ENCODE measurements around the gene MCF2L. TPM values are rescaled to one million over a fixed set of nuclear protein-coding genes. Genes with fewer than 3 reads are reported as not detected.

Gene MCF2L
- total and polyA plus RNA-seq, 7 experiments from 2014 or later, result 0.51 to 32.6 (median 19.7) TPM

GRCh38 chr13:112958127-112958989 lies 10.7 kb upstream of the MCF2L start:
- Mint-ChIP-seq H3K36me3 (no peaks in the 10 kb centered on the region), H3K27ac (no peak overlapping the region), H3K9me3 (no peaks in the 10 kb centered on the region), H3K4me3 (no peak overlapping the region), H3K27me3 (no peaks in the 10 kb centered on the region), H3K4me1 (no peaks in the 10 kb centered on the region)
- H3K9me3 ChIP-seq (ENCODE audit: control insufficient read depth in 2 of 3, low read length in 3 of 3), result no peaks in the 10 kb centered on the region
- no peaks in the 10 kb centered on the region for H3K36me3 ChIP-seq (ENCODE audit: control insufficient read depth in 2 of 3, insufficient read depth in 3 of 3, low read length in 3 of 3)
- no peak overlapping the region for H3K4me3 ChIP-seq (ENCODE audit: low read length)
- no peak overlapping the region for H3K27ac ChIP-seq (ENCODE audit: low read depth, low read length)
- ATAC-seq (no peak), DNase-seq (no peak)
- no peaks in the 10 kb centered on the region for H3K4me1 ChIP-seq (ENCODE audit: control insufficient read depth in 2 of 2, insufficient read depth in 2 of 2, low read length in 2 of 2)
- POLR2A ChIA-PET, result no interaction called here
- intact Hi-C loops (cut with micrococcal nuclease), result no loop called here
- no peaks in the 10 kb centered on the region for H3K27me3 ChIP-seq (ENCODE audit: control insufficient read depth in 2 of 2, insufficient read depth in 2 of 2, low read length in 2 of 2)
- CTCF ChIA-PET, result interaction anchor here (0.6 kb wide), 2 partner anchors 14 to 26 kb away, joined by 3 to 4 read pairs; no protein-coding TSS in a partner anchor

GRCh38 chr13:112959206-112959605 lies 9.8 kb upstream of the MCF2L start:
- ChIA-PET CTCF (no interaction called here), POLR2A (no interaction called here)
- H3K4me3 Mint-ChIP-seq, result no peak overlapping the region
- no peak overlapping the region for H3K4me3 ChIP-seq (ENCODE audit: low read length)
- H3K36me3 Mint-ChIP-seq, result no peaks in the 10 kb centered on the region
- H3K4me1 Mint-ChIP-seq, result no peaks in the 10 kb centered on the region
- no peaks in the 10 kb centered on the region for H3K27me3 ChIP-seq (ENCODE audit: control insufficient read depth in 2 of 2, insufficient read depth in 2 of 2, low read length in 2 of 2)
- DNase-seq, result no peak
- no peaks in the 10 kb centered on the region for H3K4me1 ChIP-seq (ENCODE audit: control insufficient read depth in 2 of 2, insufficient read depth in 2 of 2, low read length in 2 of 2)
- no peaks in the 10 kb centered on the region for H3K36me3 ChIP-seq (ENCODE audit: control insufficient read depth in 2 of 3, insufficient read depth in 3 of 3, low read length in 3 of 3)
- intact Hi-C loops (cut with micrococcal nuclease), result no loop called here
- ATAC-seq, result no peak
- no peaks in the 10 kb centered on the region for H3K9me3 ChIP-seq (ENCODE audit: control insufficient read depth in 2 of 3, low read length in 3 of 3)
- no peaks in the 10 kb centered on the region for H3K27me3 Mint-ChIP-seq
- H3K27ac ChIP-seq (ENCODE audit: low read depth, low read length), result no peak overlapping the region
- no peak overlapping the region for H3K27ac Mint-ChIP-seq
- H3K9me3 Mint-ChIP-seq, result no peaks in the 10 kb centered on the region

GRCh38 chr13:112959701-112960542 lies 9.1 kb upstream of the MCF2L start:
- intact Hi-C loops (cut with micrococcal nuclease), result no loop called here
- ATAC-seq, result no peak
- Histone ChIP-seq H3K36me3 (ENCODE audit: control insufficient read depth in 2 of 3, insufficient read depth in 3 of 3, low read length in 3 of 3) (no peaks in the 10 kb centered on the region), H3K27ac (ENCODE audit: low read depth, low read length) (no peak overlapping the region), H3K4me1 (ENCODE audit: control insufficient read depth in 2 of 2, insufficient read depth in 2 of 2, low read length in 2 of 2) (no peaks in the 10 kb centered on the region), H3K9me3 (ENCODE audit: control insufficient read depth in 2 of 3, low read length in 3 of 3) (no peaks in the 10 kb centered on the region), H3K27me3 (ENCODE audit: control insufficient read depth in 2 of 2, insufficient read depth in 2 of 2, low read length in 2 of 2) (no peaks in the 10 kb centered on the region), H3K4me3 (ENCODE audit: low read length) (no peak overlapping the region)
- Mint-ChIP-seq H3K36me3 (no peaks in the 10 kb centered on the region), H3K4me3 (no peak overlapping the region), H3K9me3 (no peaks in the 10 kb centered on the region), H3K27me3 (no peaks in the 10 kb centered on the region), H3K27ac (no peak overlapping the region), H3K4me1 (no peaks in the 10 kb centered on the region)
- ChIA-PET CTCF (no interaction called here), POLR2A (interaction anchor here (1.4 kb wide), 1 partner anchor 10 kb away, joined by 3 read pairs; no protein-coding TSS in a partner anchor)
- no peak for DNase-seq

GRCh38 chr13:112960706-112961105 lies 8.3 kb upstream of the MCF2L start:
- H3K27ac ChIP-seq (ENCODE audit: low read depth, low read length), result no peak overlapping the region
- Mint-ChIP-seq H3K4me1 (peaks cover 0 to 6% (median 0%) of the 10 kb centered on the region in 7 donors), H3K9me3 (no peaks in the 10 kb centered on the region), H3K27me3 (no peaks in the 10 kb centered on the region), H3K27ac (no peak overlapping the region), H3K36me3 (no peaks in the 10 kb centered on the region), H3K4me3 (no peak overlapping the region)
- H3K4me1 ChIP-seq (ENCODE audit: control insufficient read depth in 2 of 2, insufficient read depth in 2 of 2, low read length in 2 of 2), result no peaks in the 10 kb centered on the region
- ChIA-PET CTCF (no interaction called here), POLR2A (interaction anchor here (1.4 kb wide), 1 partner anchor 9 kb away, joined by 3 read pairs; no protein-coding TSS in a partner anchor)
- intact Hi-C loops (cut with micrococcal nuclease), result no loop called here
- H3K4me3 ChIP-seq (ENCODE audit: low read length), result no peak overlapping the region
- no peaks in the 10 kb centered on the region for H3K27me3 ChIP-seq (ENCODE audit: control insufficient read depth in 2 of 2, insufficient read depth in 2 of 2, low read length in 2 of 2)
- DNase-seq, result no peak
- H3K9me3 ChIP-seq (ENCODE audit: control insufficient read depth in 2 of 3, low read length in 3 of 3), result no peaks in the 10 kb centered on the region
- ATAC-seq, result no peak
- H3K36me3 ChIP-seq (ENCODE audit: control insufficient read depth in 2 of 3, insufficient read depth in 3 of 3, low read length in 3 of 3), result no peaks in the 10 kb centered on the region

- H3K27ac Mint-ChIP-seq, result peak overlapping the region in 1 of 9 donors; percentile 34
- Histone ChIP-seq H3K4me3 (ENCODE audit: low read length) (no peak overlapping the region), H3K27ac (ENCODE audit: low read depth, low read length) (no peak overlapping the region), H3K27me3 (ENCODE audit: control insufficient read depth in 2 of 2, insufficient read depth in 2 of 2, low read length in 2 of 2) (no peaks in the 10 kb centered on the region), H3K9me3 (ENCODE audit: control insufficient read depth in 2 of 3, low read length in 3 of 3) (no peaks in the 10 kb centered on the region), H3K36me3 (ENCODE audit: control insufficient read depth in 2 of 3, insufficient read depth in 3 of 3, low read length in 3 of 3) (no peaks in the 10 kb centered on the region), H3K4me1 (ENCODE audit: control insufficient read depth in 2 of 2, insufficient read depth in 2 of 2, low read length in 2 of 2) (no peaks in the 10 kb centered on the region)
- peaks cover 0 to 5% (median 0%) of the 10 kb centered on the region in 5 donors for H3K27me3 Mint-ChIP-seq
- H3K36me3 Mint-ChIP-seq, result no peaks in the 10 kb centered on the region
- POLR2A ChIA-PET, result interaction anchor here (1.4 kb wide), 1 partner anchor 8 kb away, joined by 3 read pairs; no protein-coding TSS in a partner anchor
- CTCF ChIA-PET, result interaction anchor here (0.5 kb wide), 1 partner anchor 395 kb away, joined by 3 read pairs; no protein-coding TSS in a partner anchor
- intact Hi-C loops (cut with micrococcal nuclease), result no loop called here
- ATAC-seq, result peak; percentile 18
- H3K4me1 Mint-ChIP-seq, result peaks cover 0 to 15% (median 4%) of the 10 kb centered on the region in 7 donors
- no peak for DNase-seq
- no peaks in the 10 kb centered on the region for H3K9me3 Mint-ChIP-seq
- H3K4me3 Mint-ChIP-seq, result no peak overlapping the region
These were observed 7.3 kb upstream of the MCF2L start for GRCh38 chr13:112961457-112962369.

- Histone ChIP-seq H3K4me1 (ENCODE audit: control insufficient read depth in 2 of 2, insufficient read depth in 2 of 2, low read length in 2 of 2) (no peaks in the 10 kb centered on the region), H3K36me3 (ENCODE audit: control insufficient read depth in 2 of 3, insufficient read depth in 3 of 3, low read length in 3 of 3) (no peaks in the 10 kb centered on the region), H3K27ac (ENCODE audit: low read depth, low read length) (no peak overlapping the region), H3K4me3 (ENCODE audit: low read length) (no peak overlapping the region), H3K27me3 (ENCODE audit: control insufficient read depth in 2 of 2, insufficient read depth in 2 of 2, low read length in 2 of 2) (no peaks in the 10 kb centered on the region), H3K9me3 (ENCODE audit: control insufficient read depth in 2 of 3, low read length in 3 of 3) (no peaks in the 10 kb centered on the region)
- DNase-seq (no peak), ATAC-seq (no peak)
- Mint-ChIP-seq H3K27me3 (peaks cover 0 to 5% (median 0%) of the 10 kb centered on the region in 5 donors), H3K36me3 (no peaks in the 10 kb centered on the region), H3K27ac (no peak overlapping the region), H3K4me3 (no peak overlapping the region), H3K9me3 (no peaks in the 10 kb centered on the region), H3K4me1 (peaks cover 0 to 16% (median 4%) of the 10 kb centered on the region in 7 donors)
- POLR2A ChIA-PET, result no interaction called here
- CTCF ChIA-PET, result no interaction called here
- intact Hi-C loops (cut with micrococcal nuclease), result no loop called here
These were observed 6.6 kb upstream of the MCF2L start for GRCh38 chr13:112962396-112962795.

All from naive thymus-derived CD4-positive, alpha-beta T cell (primary cell).